ENCODE measurements around the gene NPTXR. TPM values are rescaled to one million over a fixed set of nuclear protein-coding genes. Genes with fewer than 3 reads are reported as not detected.

NPTXR gene
- total and polyA plus RNA-seq, 10 of the 15 experiments (the other 5 are each of a cell fraction or from before 2014, with no cell fraction given): 0.02 to 0.38 (median 0.07) TPM; not detected in 2

GRCh38 chr22:38850941-38851849 is 7.4 kb upstream of the NPTXR start (continued):
- no peak for TF ChIP-seq ATF3 (IDR thresholded peaks at IDR 0.05; ENCODE audit: borderline replicate concordance, extremely low read depth, low read depth, low read length)
- no peak for TF ChIP-seq YBX1 (IDR thresholded peaks at IDR 0.05)

GRCh38 chr22:38850399-38850798 is 6.6 kb upstream of the NPTXR start:
- no peak overlapping the region for H3K9ac ChIP-seq (ENCODE audit: control insufficient read depth, insufficient read depth, low read length)
- in situ Hi-C loops (cut with MboI): no loop called here
- no peaks in the 10 kb centered on the region for H3K9me3 ChIP-seq (replicated peaks; ENCODE audit: control insufficient read depth, insufficient read depth, low read length)
- no peak overlapping the region for H3K4me3 ChIP-seq
- H4K20me1 ChIP-seq (ENCODE audit: control insufficient read depth, insufficient read depth): peaks cover 4% of the 10 kb centered on the region; the same call in 1 of the 2 replicates
- FAIRE-seq (no peak), DNase-seq (ENCODE audit: low read depth, low spot score) (no peak), ATAC-seq (no peak)
- POLR2A ChIA-PET: no interaction called here
- no peak overlapping the region for H3K27ac ChIP-seq (ENCODE audit: control insufficient read depth, insufficient read depth)
- no peaks in the 10 kb centered on the region for H3K36me3 ChIP-seq (ENCODE audit: control insufficient read depth in 2 of 2, insufficient read depth in 2 of 2, low read length in 1 of 2)
- no TSS peak for BruUV-seq (replicated peaks)
- no peak for TF ChIP-seq E4F1 (IDR thresholded peaks at IDR 0.05; ENCODE audit: borderline replicate concordance, partially characterized antibody)
- no peak for TF ChIP-seq GATAD2B (conservative IDR thresholded peaks at IDR 0.05; ENCODE audit: low read depth)
- no peak for TF ChIP-seq NFIC (IDR thresholded peaks at IDR 0.05; ENCODE audit: low read depth, low read length)
- no peak overlapping the region for H3K4me2 ChIP-seq (ENCODE audit: control insufficient read depth, insufficient read depth)
- no peak overlapping the region for H2AFZ ChIP-seq (ENCODE audit: control insufficient read depth, low read depth, low read length)
- H3K79me2 ChIP-seq (ENCODE audit: control insufficient read depth, insufficient read depth, low read length): no peaks in the 10 kb centered on the region
- RAD21 ChIA-PET (ENCODE audit: unreplicated experiment): no interaction called here
- H3K4me1 ChIP-seq (ENCODE audit: control insufficient read depth, insufficient read depth, low read length): no peaks in the 10 kb centered on the region
- H3K27me3 ChIP-seq (replicated peaks in 1 of 2; ENCODE audit: control insufficient read depth in 2 of 2, insufficient read depth in 2 of 2, low read length in 1 of 2): peaks cover 0 to 6% of the 10 kb centered on the region in 2 experiments; a peak in 3 of 4 replicates
- SMC1A ChIA-PET (ENCODE audit: uncharacterized antibody, unreplicated experiment): no interaction called here
- 0% methylated on average over 1 of the region's 2 CpGs for WGBS (ENCODE audit: insufficient coverage, insufficient replicate concordance, low lambda C conversion rate, missing lambda C conversion rate)
- intact Hi-C loops (cut with micrococcal nuclease; ENCODE audit: unreplicated experiment): no loop called here
- CTCF ChIA-PET: no interaction called here

All from GM12878 (cell line).